BJ (cell line): ENCODE measurements around the gene NISCH. TPM values are rescaled to one million over a fixed set of nuclear protein-coding genes. Genes with fewer than 3 reads are reported as not detected.

Experiments
- CTCF ChIA-PET: fragments of 350-600 bp; formaldehyde crosslinking; extraction: SDS; loops from one replicate; lab custom pipeline; 2021; ENCODE audit warnings: antibody characterized with exemption, inconsistent platforms; lab: Yijun Ruan, JAX
- POLR2A ChIA-PET: fragments of 300-600 bp; sonication (Branson Sonifier 250); formaldehyde crosslinking; extraction: SDS; loops from one replicate; lab custom pipeline; 2021; ENCODE audit warnings: antibody characterized with exemption; lab: Charles Lee
- DNase-seq: peaks from one replicate; pipeline ENCODE4 v3.0.0-alpha.2; 2011; ENCODE audit warnings: low read depth
- H3K27me3 ChIP-seq: 2 replicates; pipeline ENCODE4 v1.6.0; 2011; ENCODE audit warnings: low read length; ENCODE audit not compliant: control insufficient read depth, insufficient read depth
- H3K36me3 ChIP-seq: 2 replicates; pipeline ENCODE4 v1.5.1; 2011; ENCODE audit warnings: low read length; ENCODE audit not compliant: control insufficient read depth, insufficient read depth
- H3K4me3 ChIP-seq: 2 replicates; pipeline ENCODE4 v1.5.1; 2011; ENCODE audit warnings: low read depth, mild to moderate bottlenecking, control low read depth, low read length
- polyA plus RNA-seq: library from polyadenylated mRNA; depleted of rRNA; stranded (reverse); fragments of >200 nt; gene quantifications from 2 replicates; pipeline ENCODE4 v1.2.3, GENCODE V29; 2011
- TF ChIP-seq, protein P1 (sequence below): IDR thresholded peaks from 2 replicates; pipeline ENCODE4 v1.5.1; 2011; ENCODE audit warnings: low read depth, mild to moderate bottlenecking, control low read depth, inconsistent platforms, low read length, moderate library complexity; ENCODE audit not compliant: insufficient read depth

NISCH gene
- polyA plus RNA-seq, 1 experiment, result 95.3 TPM

DNA sequence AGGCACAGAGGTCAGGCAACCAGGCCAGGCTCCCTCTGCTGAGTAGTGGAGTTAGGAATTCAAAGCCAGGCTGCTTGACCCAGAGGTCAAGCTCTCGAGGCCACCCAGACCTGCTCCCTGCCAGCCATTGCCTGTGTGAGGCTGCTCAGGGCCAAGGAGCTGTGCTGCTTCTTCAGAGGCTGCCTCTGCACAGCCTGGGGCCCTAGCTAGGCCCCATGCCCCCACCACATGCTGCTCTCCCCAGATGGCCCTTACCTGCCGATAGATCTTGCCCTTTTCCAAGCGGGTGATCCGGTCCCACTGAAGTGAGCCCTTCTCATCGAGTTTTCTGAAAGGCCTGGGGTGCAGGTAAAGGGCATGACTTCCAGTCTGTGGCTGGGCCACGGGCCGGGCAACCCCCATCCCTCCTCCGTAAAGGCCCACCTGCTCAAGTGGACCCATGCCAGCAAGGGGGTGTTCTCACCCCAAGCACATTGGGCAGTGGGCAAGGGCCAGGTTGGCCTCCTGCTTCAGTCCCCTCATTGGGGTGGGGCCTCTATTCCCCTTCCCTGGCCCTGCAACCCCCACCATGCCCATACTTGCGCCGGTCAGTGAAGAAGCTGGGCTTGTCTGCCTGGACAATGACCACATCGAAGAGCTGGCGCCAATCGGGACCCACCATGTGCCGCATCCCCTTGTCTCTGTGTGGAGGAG is 71.8 kb downstream of the NISCH start:
- Histone ChIP-seq H3K27me3 (no peaks in the 10 kb centered on the region), H3K4me3 (no peak overlapping the region), H3K36me3 (peaks cover 39% of the 10 kb centered on the region)
- DNase-seq, result no peak
- ChIA-PET CTCF (no interaction called here), POLR2A (no interaction called here)
- TF ChIP-seq, protein P1, sequence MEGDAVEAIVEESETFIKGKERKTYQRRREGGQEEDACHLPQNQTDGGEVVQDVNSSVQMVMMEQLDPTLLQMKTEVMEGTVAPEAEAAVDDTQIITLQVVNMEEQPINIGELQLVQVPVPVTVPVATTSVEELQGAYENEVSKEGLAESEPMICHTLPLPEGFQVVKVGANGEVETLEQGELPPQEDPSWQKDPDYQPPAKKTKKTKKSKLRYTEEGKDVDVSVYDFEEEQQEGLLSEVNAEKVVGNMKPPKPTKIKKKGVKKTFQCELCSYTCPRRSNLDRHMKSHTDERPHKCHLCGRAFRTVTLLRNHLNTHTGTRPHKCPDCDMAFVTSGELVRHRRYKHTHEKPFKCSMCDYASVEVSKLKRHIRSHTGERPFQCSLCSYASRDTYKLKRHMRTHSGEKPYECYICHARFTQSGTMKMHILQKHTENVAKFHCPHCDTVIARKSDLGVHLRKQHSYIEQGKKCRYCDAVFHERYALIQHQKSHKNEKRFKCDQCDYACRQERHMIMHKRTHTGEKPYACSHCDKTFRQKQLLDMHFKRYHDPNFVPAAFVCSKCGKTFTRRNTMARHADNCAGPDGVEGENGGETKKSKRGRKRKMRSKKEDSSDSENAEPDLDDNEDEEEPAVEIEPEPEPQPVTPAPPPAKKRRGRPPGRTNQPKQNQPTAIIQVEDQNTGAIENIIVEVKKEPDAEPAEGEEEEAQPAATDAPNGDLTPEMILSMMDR, result no peak

DNA sequence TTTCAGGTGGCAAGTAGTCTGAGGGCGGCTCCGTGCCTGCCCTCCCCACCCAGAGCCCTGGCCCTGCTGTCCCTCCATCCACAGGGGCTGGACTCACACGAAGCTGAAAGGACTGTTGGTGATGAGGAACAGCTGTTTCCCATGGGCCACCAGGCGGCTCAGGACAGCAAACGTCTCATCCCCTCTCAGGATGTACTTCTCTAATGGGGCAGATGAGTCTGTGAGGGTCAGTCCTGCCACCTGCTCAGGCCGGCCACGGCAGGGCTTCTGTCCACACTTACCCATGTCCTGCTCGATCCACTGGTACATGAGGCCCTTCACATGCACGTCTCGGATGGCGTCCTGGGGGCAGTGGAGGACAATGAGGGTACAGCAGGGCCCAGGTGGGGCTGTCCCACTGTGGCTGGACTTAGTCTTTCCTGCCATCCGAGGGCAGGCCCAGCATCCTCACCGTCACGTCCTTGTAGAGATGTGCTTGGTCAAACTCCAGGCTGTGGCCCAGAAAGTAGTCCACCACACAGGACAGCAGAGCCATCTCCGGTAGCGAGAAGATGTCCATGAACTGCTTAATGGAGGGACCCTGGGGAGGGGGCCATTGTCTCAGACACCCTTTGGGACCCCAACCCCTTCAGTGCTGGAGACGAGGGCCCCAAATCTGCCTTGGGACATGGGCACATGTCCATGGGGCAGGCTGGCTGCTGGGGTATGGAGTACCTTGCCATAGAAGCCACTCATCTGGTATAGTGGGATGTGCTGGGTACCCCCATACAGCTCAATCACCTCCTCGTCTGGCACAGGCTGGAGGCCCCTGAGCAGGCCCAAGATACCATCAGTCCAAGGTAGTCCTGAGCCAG is 72.6 kb downstream of the NISCH start:
- no peaks in the 10 kb centered on the region for H3K27me3 ChIP-seq
- CTCF ChIA-PET, result interaction anchor here (1.3 kb wide), 1 partner anchor 140 kb away, joined by 4 read pairs; no protein-coding TSS in a partner anchor
- POLR2A ChIA-PET, result no interaction called here
- TF ChIP-seq, protein P1, result no peak
- no peak overlapping the region for H3K4me3 ChIP-seq
- peaks cover 39% of the 10 kb centered on the region for H3K36me3 ChIP-seq
- DNase-seq, result no peak

GRCh38 chr3:52528586-52529375 is 73.4 kb downstream of the NISCH start:
- ChIA-PET POLR2A (no interaction called here), CTCF (interaction anchor here (1.3 kb wide), 1 partner anchor 139 kb away, joined by 4 read pairs; no protein-coding TSS in a partner anchor)
- Histone ChIP-seq H3K36me3 (peaks cover 37% of the 10 kb centered on the region), H3K4me3 (no peak overlapping the region), H3K27me3 (no peaks in the 10 kb centered on the region)
- TF ChIP-seq, protein P1, result no peak
- no peak for DNase-seq

DNA sequence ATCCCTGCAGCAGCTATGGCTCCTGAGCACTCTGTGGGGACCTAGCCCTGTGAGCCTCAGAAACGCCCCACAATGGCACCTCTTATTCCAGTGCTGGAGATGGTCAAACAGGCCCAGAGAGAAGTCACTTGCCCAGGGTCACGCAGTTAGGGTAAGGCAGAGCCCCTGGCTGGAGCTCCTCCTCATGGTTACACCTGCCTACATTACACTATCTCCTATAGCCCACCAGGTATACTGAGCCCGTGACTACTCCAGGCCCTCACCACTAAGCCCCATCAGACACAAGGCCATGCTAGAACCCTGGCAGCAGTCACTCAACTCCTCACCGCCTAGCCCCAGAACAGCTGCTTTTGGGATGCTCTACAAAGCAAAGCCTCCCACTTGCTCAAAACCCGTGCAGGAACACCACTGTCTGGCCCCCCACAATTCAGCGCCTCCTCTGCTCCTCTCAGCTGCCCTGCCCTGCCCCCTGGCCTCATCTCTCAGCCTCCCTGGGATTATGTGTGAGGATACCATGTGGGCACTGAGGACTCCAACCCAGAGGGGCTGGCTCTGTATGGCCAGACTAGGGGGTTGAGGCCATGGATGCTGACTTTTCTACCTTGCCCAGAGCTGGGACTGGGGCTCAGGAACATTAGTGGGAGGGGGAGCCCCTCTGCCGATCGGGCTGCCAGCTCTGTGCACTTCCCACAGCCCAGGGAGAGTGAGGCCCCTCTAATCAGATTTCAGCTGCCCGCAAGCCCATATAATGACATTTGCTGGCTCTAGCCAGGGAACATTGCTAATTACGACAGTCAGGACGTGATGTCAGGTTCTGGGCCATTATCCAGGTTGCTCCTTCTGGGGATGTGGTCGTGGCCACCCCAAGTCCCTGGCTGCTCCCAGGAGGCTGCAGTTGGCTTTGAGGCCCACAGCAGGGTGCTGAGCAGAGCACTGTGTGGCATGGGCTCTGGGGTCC is 74.3 kb downstream of the NISCH start:
- no peaks in the 10 kb centered on the region for H3K27me3 ChIP-seq
- no peak for DNase-seq
- TF ChIP-seq, protein P1, result no peak
- ChIA-PET POLR2A (no interaction called here), CTCF (interaction anchor here (1.3 kb wide), 1 partner anchor 138 kb away, joined by 4 read pairs; no protein-coding TSS in a partner anchor)
- H3K36me3 ChIP-seq, result peaks cover 31% of the 10 kb centered on the region
- H3K4me3 ChIP-seq, result no peak overlapping the region
